GM19238 (cell line): ENCODE measurements around the gene HOTAIR.

Source experiments
- DNase-seq: peaks from one replicate; pipeline ENCODE4 v3.0.0; 2011; ENCODE audit warnings: low spot score; ENCODE audit not compliant: insufficient read length

HOTAIR gene

GRCh38 chr12:53988541-53989226 lies 13.9 kb upstream of the HOTAIR start:
- no peak for DNase-seq

GRCh38 chr12:53987787-53988230 lies 13.1 kb upstream of the HOTAIR start:
- DNase-seq = no peak

- no peak for DNase-seq
Measured at GRCh38 chr12:53986686-53987483, 12.1 kb upstream of the HOTAIR start.

- DNase-seq = no peak
Measured at GRCh38 chr12:53985994-53986685, 11.4 kb upstream of the HOTAIR start.

- no peak for DNase-seq
Measured at GRCh38 chr12:53985692-53985993, 10.9 kb upstream of the HOTAIR start.

- DNase-seq = peak; percentile 73
Measured at GRCh38 chr12:53984901-53985691, 10.3 kb upstream of the HOTAIR start, which contains the start of gene HOXC10. TSS of gene HOXC10 (plus strand) at chr12:53985146. CDS start at chr12:53985260, 114 bp downstream.

GRCh38 chr12:53983950-53984572 lies 9.3 kb upstream of the HOTAIR start:
- no peak for DNase-seq

GRCh38 chr12:53983568-53983949 lies 8.8 kb upstream of the HOTAIR start:
- DNase-seq = no peak

GRCh38 chr12:53982648-53983567 lies 8.2 kb upstream of the HOTAIR start:
- DNase-seq = no peak

- DNase-seq = no peak
Measured at GRCh38 chr12:53981634-53982565, 7.1 kb upstream of the HOTAIR start.

GRCh38 chr12:53980802-53981496 lies 6.2 kb upstream of the HOTAIR start:
- no peak for DNase-seq

- DNase-seq = no peak
Measured at GRCh38 chr12:53980104-53980801, 5.5 kb upstream of the HOTAIR start.

GRCh38 chr12:53978477-53979356 lies 4.0 kb upstream of the HOTAIR start:
- DNase-seq = no peak

- DNase-seq = no peak
Measured at GRCh38 chr12:53977596-53978445, 3.1 kb upstream of the HOTAIR start.

- no peak for DNase-seq
Measured at GRCh38 chr12:53976823-53977595, 2.3 kb upstream of the HOTAIR start.
